ENCODE results near the gene TOMM40. TPM values are rescaled to one million over a fixed set of nuclear protein-coding genes. Genes with fewer than 3 reads are reported as not detected.

The TOMM40 gene
- total and polyA plus RNA-seq, 2 of the 13 experiments (the other 11 are each of a cell fraction or from before 2014, with no cell fraction given), result 72.0 to 110 TPM

GRCh38 chr19:44942067-44942571 is 51.1 kb downstream of the TOMM40 start, which contains the start of gene APOC4 (continued):
- TF ChIP-seq ZBTB46 (CRISPR knock-in tag; IDR thresholded peaks at IDR 0.05; ENCODE audit: borderline replicate concordance), result no peak

- no peak for FAIRE-seq
- Histone ChIP-seq H3K9me3 (ENCODE audit: low read length) (no peaks in the 10 kb centered on the region), H3K27ac (ENCODE audit: extremely low read length, insufficient read depth, low read length) (peak overlapping the region; percentile 89), H3K27me3 (ENCODE audit: control insufficient read depth in 1 of 2, insufficient read depth in 2 of 2, low read length in 2 of 2) (no peaks in the 10 kb centered on the region; a peak in 1 of 5 replicates), H3K79me2 (ENCODE audit: insufficient read depth, low read length) (peaks cover 25% of the 10 kb centered on the region), H4K20me1 (ENCODE audit: insufficient read depth, low read length) (no peaks in the 10 kb centered on the region), H3K9ac (ENCODE audit: insufficient read depth, low read depth, low read length) (no peak overlapping the region), H3K4me3 (replicated peaks in 1 of 3; ENCODE audit: insufficient read depth in 1 of 3, low read depth in 2 of 3, low read length in 3 of 3) (no peak overlapping the region), H3K36me3 (replicated peaks in 1 of 2; ENCODE audit: control insufficient read depth in 1 of 2, insufficient read depth in 2 of 2, low read length in 2 of 2) (peaks cover 4 to 7% of the 10 kb centered on the region in 2 experiments; a peak in 3 of 5 replicates), H3K4me2 (ENCODE audit: low read depth, low read length) (0 out of 2 replicates have a peak overlapping the region, but pooled peaks have one; percentile 7), H3K4me1 (ENCODE audit: insufficient read depth, low read length) (peaks cover 85% of the 10 kb centered on the region), H2AFZ (ENCODE audit: low read length) (no peak overlapping the region)
- in situ Hi-C loops (cut with HindIII; ENCODE audit: extremely low pct_ligation_motif_present, low pct_unique_long_range_greater_than_20kb), result no loop called here
- ChIA-PET CTCF (ENCODE audit: low intra/inter-chr PET ratio, low total read pairs) (no interaction called here), POLR2A (interaction anchor here (4.2 to 7.3 kb wide), 2 partner anchors 9 to 19 kb away, joined by 87 to 119 read pairs; no protein-coding TSS in a partner anchor)
- no TSS peak for BruUV-seq (replicated peaks)
- no peak for DNase-seq (ENCODE audit: low spot score)
- peak; percentile 25; the same call in 2 of the 3 replicates for ATAC-seq
- intact Hi-C loops (cut with micrococcal nuclease; ENCODE audit: unreplicated experiment), result no loop called here
- 70% methylated on average over 10 of the region's 10 CpGs for WGBS (ENCODE audit: low lambda C conversion rate)
- 0 out of 2 replicates have a peak, but pooled peaks have one; percentile 16 for TF ChIP-seq MAX (IDR thresholded peaks at IDR 0.05)
- no peak for TF ChIP-seq MXD1 (CRISPR knock-in tag; IDR thresholded peaks at IDR 0.05)
- TF ChIP-seq ZFP90 (CRISPR knock-in tag; IDR thresholded peaks at IDR 0.05; ENCODE audit: borderline replicate concordance), result no peak
- peak; percentile 64 for TF ChIP-seq ZNF687 (CRISPR knock-in tag; IDR thresholded peaks at IDR 0.05)
- 0 out of 2 replicates have a peak, but pooled peaks have one; percentile 22 for TF ChIP-seq HOXA3 (CRISPR knock-in tag; IDR thresholded peaks at IDR 0.05)
- no peak for TF ChIP-seq ZNF432 (CRISPR knock-in tag; IDR thresholded peaks at IDR 0.05; ENCODE audit: borderline replicate concordance)
- no peak for TF ChIP-seq THYN1 (CRISPR knock-in tag; IDR thresholded peaks at IDR 0.05; ENCODE audit: borderline replicate concordance, low read depth)
- TF ChIP-seq RNF2 (conservative IDR thresholded peaks at IDR 0.05; ENCODE audit: low read depth), result no peak
- TF ChIP-seq ZBTB38 (CRISPR knock-in tag; IDR thresholded peaks at IDR 0.05), result peak; percentile 56; the same call in 1 of the 2 replicates
- no peak for TF ChIP-seq ZMYM2 (CRISPR knock-in tag; IDR thresholded peaks at IDR 0.05)
These were observed 52.8 kb downstream of the TOMM40 start for GRCh38 chr19:44943801-44944249.

Measured in HepG2 (cell line).